ENCODE results near the gene DOCK11.

DNA sequence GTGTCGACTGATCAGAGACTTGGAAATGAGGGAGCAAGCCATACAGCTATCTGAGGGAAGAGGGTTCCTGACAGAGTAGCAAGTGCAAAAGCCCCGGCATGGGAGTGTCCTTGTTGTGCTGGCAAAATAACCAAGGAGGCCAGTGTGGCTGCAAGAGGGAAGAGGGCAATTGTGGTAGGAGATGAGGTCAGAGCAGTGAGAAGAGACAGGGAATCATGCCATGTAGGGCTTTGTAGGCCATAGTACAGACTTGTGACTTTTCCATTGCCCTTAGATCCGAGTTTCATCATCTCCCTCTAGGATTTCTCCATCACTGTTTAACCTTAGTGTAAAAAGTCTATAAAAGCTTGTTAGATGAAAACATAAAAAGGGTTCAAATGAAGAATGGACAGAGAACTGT is 76.2 kb downstream of the DOCK11 start:
- no peak for TF ChIP-seq ZNF791 (tag by site-specific recombination; IDR thresholded peaks at IDR 0.05)
- TF ChIP-seq ATF2 (tag by site-specific recombination; IDR thresholded peaks at IDR 0.05; ENCODE audit: low read depth), result no peak

All from HEK293 (cell line).